ENCODE measurements around the gene GABBR2.

DNA sequence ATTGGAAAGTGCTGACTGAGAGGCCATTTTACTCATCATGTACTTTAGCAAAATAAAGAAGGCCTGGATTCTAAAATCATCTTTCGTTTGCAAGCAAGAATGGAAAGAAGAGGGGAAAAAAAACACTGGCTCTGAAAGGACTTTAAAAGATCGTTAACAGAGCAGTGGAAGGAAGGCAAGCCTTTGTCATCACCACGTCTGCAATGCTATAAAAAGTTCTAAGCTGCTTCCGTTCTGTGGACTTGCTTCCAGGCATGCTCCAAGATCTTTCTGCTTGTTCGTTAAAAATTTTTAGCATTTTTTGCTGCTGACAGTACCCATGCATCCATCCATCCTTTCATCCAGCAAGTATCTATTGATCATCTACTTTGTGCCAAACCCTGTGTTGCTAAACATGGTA, 226.5 kb downstream of the GABBR2 start:
- TF ChIP-seq CTCF (IDR thresholded peaks at IDR 0.05; ENCODE audit: low read depth, low read length) (no peak), EZH2phosphoT487 (IDR thresholded peaks at IDR 0.05; ENCODE audit: low read depth) (no peak)

Measured in OCI-LY3 (cell line).